Loucy (cell line): Measurements from ENCODE around the gene CCL15.

ENCODE experiments used
- CTCF ChIP-seq: fragments of 200-600 bp; sonication (generic); conservative IDR thresholded peaks from 2 replicates; pipeline ENCODE4 v1.5.1; 2014; ENCODE audit warnings: mild to moderate bottlenecking, antibody characterized with exemption, low read length
- EZH2phosphoT487 ChIP-seq: fragments of 200-600 bp; IDR thresholded peaks from 2 replicates; pipeline ENCODE4 v1.6.1; 2018; ENCODE audit warnings: antibody characterized with exemption, mild to moderate bottlenecking, moderate library complexity, borderline replicate concordance

- TF ChIP-seq CTCF, result peak; percentile 46
- no peak for TF ChIP-seq EZH2phosphoT487
These were observed 7.8 kb upstream of the CCL15 start for GRCh38 chr17:36008998-36009665.
